Upper lobe of left lung (tissue), 6 donors: ENCODE results near the gene CST8. TPM values are rescaled to one million over a fixed set of nuclear protein-coding genes. Genes with fewer than 3 reads are reported as not detected.
A peak's percentile ranks its signal among the peaks of the same experiment; 100 is the strongest.

ENCODE experiments used
- ATAC-seq, 2 donors: fragments of 200-7000 bp; cut with Tn5 transposase; one replicate each; pipeline ENCODE4 v1.9.1; 2022; ENCODE audit warnings: mild to moderate bottlenecking in 2 of 2, moderate library complexity in 2 of 2; ENCODE audit not compliant: low FRiP score in 2 of 2
- DNase-seq, 2 donors: peaks; one replicate each; pipeline ENCODE4 v3.0.0-alpha.2; 2019 to 2020
- H3K27ac ChIP-seq, 4 donors: fragments of 200-600 bp; sonication (generic); one replicate each; pipeline ENCODE4 v1.5.1; 2016 to 2019
- H3K27me3 ChIP-seq, 4 donors: fragments of 200-600 bp; sonication (generic); one replicate each; pipeline ENCODE4 v1.5.1; 2017 to 2019
- H3K36me3 ChIP-seq, 4 donors: fragments of 200-600 bp; sonication (generic); one replicate each; pipeline ENCODE4 v1.5.1; 2016 to 2019
- H3K4me1 ChIP-seq, 4 donors: fragments of 200-600 bp; sonication (generic); one replicate each; pipeline ENCODE4 v1.5.1; 2018 to 2019
- H3K4me3 ChIP-seq, 4 donors: fragments of 200-600 bp; sonication (generic); one replicate each; pipeline ENCODE4 v1.5.1; 2017 to 2019; ENCODE audit warnings: mild to moderate bottlenecking in 2 of 4, moderate library complexity in 1 of 4
- H3K9me3 ChIP-seq, 4 donors: fragments of 200-600 bp; sonication (generic); one replicate each; pipeline ENCODE4 v1.5.1; 2018 to 2019
- EP300 ChIP-seq, 4 donors: sonication (generic); formaldehyde crosslinking; IDR thresholded peaks; one replicate each; pipeline ENCODE4 v1.5.1; 2017; ENCODE audit warnings: antibody characterized with exemption in 4 of 4, control low read depth in 2 of 4
- POLR2A ChIP-seq, 4 donors: fragments of 450-650 bp; IDR thresholded peaks; one replicate each; pipeline ENCODE4 v1.5.1; 2016 to 2017; ENCODE audit warnings: antibody characterized with exemption in 4 of 4, mild to moderate bottlenecking in 2 of 4
- POLR2AphosphoS5 ChIP-seq, 2 donors: sonication (generic); formaldehyde crosslinking; IDR thresholded peaks; one replicate each; pipeline ENCODE4 v1.5.1; 2017; ENCODE audit warnings: antibody characterized with exemption in 2 of 2
- WGBS, 2 donors: methylation state at CpG; one replicate each; pipeline ENCODE4 v1.1.5; 2017 to 2018; 5-methylcytosine and 5-hydroxymethylcytosine counted together
- total RNA-seq, 6 donors: library from RNA; depleted of rRNA in 4 of 6; stranded (reverse); fragments of >200 nt in 4 of 6; gene quantifications; one replicate each; pipeline versions ENCODE4 v1.1.0 to v1.2.1, GENCODE V29; 2016 to 2021
- TF ChIP-seq, protein P1 (sequence below), 6 experiments: fragments of 450-650 bp in 4 of 6; fragments of 200-600 bp in 2 of 6; sonication (generic) in 2 of 6; IDR thresholded peaks; one replicate each; pipeline ENCODE4 v1.5.1; 2016 to 2019; ENCODE audit warnings: antibody characterized with exemption in 6 of 6
- donor health status: DM: no; HTN: no; CAD: no; lungs with moderate emphysema.
- donor health status: DM: no; HTN: yes; CAD: no; lungs with severe emphysema.

Gene CST8
- total RNA-seq, 6 donors from 2014 or later, result not detected

DNA sequence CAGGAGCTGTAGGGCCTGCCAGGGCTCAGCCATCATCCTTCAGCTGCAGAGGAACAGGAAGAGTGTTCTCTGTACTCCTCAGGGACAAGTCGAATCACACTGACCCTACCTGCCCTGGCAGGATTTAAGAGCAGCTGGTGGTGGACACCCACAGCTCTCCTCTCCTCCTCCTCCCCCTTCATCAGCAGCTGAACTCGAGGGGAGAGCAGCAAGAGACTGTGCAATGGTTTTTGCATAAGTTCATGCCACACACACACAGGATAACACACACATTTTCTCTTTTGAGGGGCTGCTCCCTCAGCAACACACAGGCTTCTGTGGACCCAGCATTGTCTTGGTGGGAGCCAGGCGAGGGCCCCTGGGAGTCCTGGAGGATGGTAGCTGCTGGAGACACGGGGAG lies 38.1 kb upstream of the CST8 start, which contains the start of gene CST11:
TSS of gene CST11 (minus strand) at position 101 of the 400 bp plus-strand sequence. CDS start at position 36, 65 bp downstream.
- Histone ChIP-seq H3K27me3 (no peaks in the 10 kb centered on the region), H3K27ac (no peak within 1 kb of the TSS), H3K4me1 (no peaks in the 10 kb centered on the region), H3K36me3 (no peaks in the 10 kb centered on the region), H3K4me3 (no peak within 1 kb of the TSS), H3K9me3 (no peaks in the 10 kb centered on the region)
- no peak for ATAC-seq
- no peak for TF ChIP-seq POLR2A (IDR thresholded peaks at IDR 0.05)
- TF ChIP-seq, protein P1, sequence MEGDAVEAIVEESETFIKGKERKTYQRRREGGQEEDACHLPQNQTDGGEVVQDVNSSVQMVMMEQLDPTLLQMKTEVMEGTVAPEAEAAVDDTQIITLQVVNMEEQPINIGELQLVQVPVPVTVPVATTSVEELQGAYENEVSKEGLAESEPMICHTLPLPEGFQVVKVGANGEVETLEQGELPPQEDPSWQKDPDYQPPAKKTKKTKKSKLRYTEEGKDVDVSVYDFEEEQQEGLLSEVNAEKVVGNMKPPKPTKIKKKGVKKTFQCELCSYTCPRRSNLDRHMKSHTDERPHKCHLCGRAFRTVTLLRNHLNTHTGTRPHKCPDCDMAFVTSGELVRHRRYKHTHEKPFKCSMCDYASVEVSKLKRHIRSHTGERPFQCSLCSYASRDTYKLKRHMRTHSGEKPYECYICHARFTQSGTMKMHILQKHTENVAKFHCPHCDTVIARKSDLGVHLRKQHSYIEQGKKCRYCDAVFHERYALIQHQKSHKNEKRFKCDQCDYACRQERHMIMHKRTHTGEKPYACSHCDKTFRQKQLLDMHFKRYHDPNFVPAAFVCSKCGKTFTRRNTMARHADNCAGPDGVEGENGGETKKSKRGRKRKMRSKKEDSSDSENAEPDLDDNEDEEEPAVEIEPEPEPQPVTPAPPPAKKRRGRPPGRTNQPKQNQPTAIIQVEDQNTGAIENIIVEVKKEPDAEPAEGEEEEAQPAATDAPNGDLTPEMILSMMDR (IDR thresholded peaks at IDR 0.05), result no peak
- no peak for TF ChIP-seq POLR2AphosphoS5 (IDR thresholded peaks at IDR 0.05)
- no peak for TF ChIP-seq EP300 (IDR thresholded peaks at IDR 0.05)
- no peak for DNase-seq
- WGBS, 2 donors, result 54 to 63% methylated on average over 3 of the region's 4 CpGs

DNA sequence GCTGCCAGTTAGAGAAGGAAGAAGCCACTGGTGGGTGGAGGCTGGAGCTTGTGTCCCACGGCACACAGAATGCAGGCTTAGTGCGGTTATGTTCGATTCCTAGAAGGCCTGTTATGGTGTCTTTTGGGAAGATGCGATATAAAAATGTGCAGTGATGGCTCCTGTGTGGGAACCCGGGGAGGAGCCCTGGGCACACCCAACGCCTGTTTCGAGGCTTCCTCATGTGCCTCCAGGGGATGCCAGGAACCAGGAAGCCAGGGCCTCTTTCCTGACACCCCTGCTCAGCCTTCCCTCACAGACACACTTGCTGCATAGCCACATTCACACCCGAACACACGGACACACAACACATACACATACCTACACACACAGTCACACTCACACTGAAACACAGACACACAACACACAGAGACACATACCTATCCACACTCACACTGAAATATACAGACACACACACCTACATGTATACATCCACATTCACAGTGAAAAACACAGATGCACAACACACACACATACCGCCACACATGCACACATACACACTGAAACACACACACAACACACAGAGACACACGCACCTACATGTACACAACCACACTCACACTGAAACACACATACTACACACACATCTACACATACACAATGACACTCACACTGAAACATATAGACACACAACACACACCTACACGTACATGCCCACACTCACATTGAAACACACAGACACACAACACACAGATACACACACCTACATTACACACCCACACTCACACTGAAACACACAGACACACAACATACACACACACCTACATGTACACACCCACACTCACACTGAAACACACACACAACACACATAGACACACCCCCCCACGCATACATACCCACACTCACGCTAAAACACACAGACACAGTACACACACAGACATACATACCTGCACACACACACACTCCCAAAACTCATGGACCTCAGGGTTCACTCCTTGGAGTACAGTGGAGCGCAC lies 37.1 kb upstream of the CST8 start:
- DNase-seq, result no peak
- Histone ChIP-seq H3K4me3 (no peak overlapping the region), H3K27me3 (no peaks in the 10 kb centered on the region), H3K27ac (no peak overlapping the region), H3K9me3 (no peaks in the 10 kb centered on the region), H3K36me3 (no peaks in the 10 kb centered on the region), H3K4me1 (no peaks in the 10 kb centered on the region)
- 84 to 86% methylated on average over 13 to 15 of the region's 15 CpGs for WGBS, 2 donors
- no peak for TF ChIP-seq EP300 (IDR thresholded peaks at IDR 0.05)
- no peak for TF ChIP-seq POLR2A (IDR thresholded peaks at IDR 0.05)
- TF ChIP-seq, protein P1 (IDR thresholded peaks at IDR 0.05), result no peak
- TF ChIP-seq POLR2AphosphoS5 (IDR thresholded peaks at IDR 0.05), result no peak
- ATAC-seq, result peak in 1 of 2 donors; percentile 11

DNA sequence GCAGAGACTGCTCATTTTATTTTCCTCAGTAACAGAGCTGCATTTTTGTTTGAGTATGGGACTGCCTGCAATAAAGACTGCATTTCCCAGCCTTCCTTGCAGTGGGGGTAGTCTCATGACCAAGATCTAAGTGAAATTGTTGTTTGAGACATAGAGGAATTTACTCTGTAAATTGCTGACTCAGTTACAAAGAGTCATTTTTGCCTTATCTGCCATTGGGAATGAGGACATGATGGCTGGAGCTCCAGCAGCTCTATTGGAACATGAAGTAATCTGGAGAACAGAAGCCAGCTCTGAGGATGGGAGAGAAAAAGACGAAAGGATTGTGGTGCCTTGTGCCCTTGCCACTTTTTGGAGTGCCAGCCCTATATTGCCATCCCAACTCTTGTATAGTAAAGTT lies 36.1 kb upstream of the CST8 start:
- no peaks in the 10 kb centered on the region for H3K9me3 ChIP-seq
- TF ChIP-seq EP300 (IDR thresholded peaks at IDR 0.05), result no peak
- no peak for TF ChIP-seq POLR2A (IDR thresholded peaks at IDR 0.05)
- TF ChIP-seq, protein P1 (IDR thresholded peaks at IDR 0.05), result no peak
- no peak for TF ChIP-seq POLR2AphosphoS5 (IDR thresholded peaks at IDR 0.05)
- H3K4me1 ChIP-seq, result no peaks in the 10 kb centered on the region
- no peak overlapping the region for H3K27ac ChIP-seq
- H3K27me3 ChIP-seq, result no peaks in the 10 kb centered on the region
- no peak overlapping the region for H3K4me3 ChIP-seq
- ATAC-seq, result no peak
- no peak for DNase-seq
- 90 to 94% methylated on average over 1 of the region's 1 CpG for WGBS, 2 donors
- no peaks in the 10 kb centered on the region for H3K36me3 ChIP-seq

DNA sequence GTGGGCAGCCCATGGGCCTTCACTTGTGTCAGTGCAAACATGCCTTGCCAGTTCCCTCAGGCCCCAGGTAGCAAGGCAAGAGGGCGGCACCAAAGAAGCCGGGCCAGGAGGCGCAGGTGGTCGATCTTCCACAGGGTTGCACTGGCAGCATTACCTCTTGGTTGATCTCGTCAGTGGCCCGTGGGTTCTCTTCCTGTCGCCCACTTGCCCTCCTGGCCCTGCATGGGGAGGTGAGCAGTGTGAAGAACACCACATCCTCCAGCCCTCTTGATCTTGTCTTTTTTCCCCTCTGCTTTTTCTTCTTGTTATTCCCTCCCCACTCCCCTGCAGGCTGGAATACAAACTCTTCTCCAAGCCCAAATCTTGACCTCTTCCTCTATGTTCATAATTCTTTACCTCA lies 35.3 kb upstream of the CST8 start:
- Histone ChIP-seq H3K27me3 (no peaks in the 10 kb centered on the region), H3K4me3 (no peak overlapping the region), H3K27ac (no peak overlapping the region), H3K36me3 (no peaks in the 10 kb centered on the region), H3K4me1 (no peaks in the 10 kb centered on the region), H3K9me3 (no peaks in the 10 kb centered on the region)
- DNase-seq, result peak in 1 of 2 donors; percentile 30
- TF ChIP-seq POLR2AphosphoS5 (IDR thresholded peaks at IDR 0.05) (no peak), EP300 (IDR thresholded peaks at IDR 0.05) (no peak), POLR2A (IDR thresholded peaks at IDR 0.05) (no peak)
- TF ChIP-seq, protein P1 (IDR thresholded peaks at IDR 0.05), result no peak
- 85 to 89% methylated on average over 7 of the region's 7 CpGs for WGBS, 2 donors
- no peak for ATAC-seq
